Esophagus squamous epithelium (tissue), 4 donors: ENCODE data around the gene TMEM9.

Experiments used
- CTCF ChIP-seq, 6 experiments: fragments of 450-650 bp in 4 of 6; fragments of 200-600 bp in 2 of 6; sonication (generic) in 2 of 6; IDR thresholded peaks; one replicate each; pipeline ENCODE4 v1.5.1; 2016 to 2019; ENCODE audit warnings: antibody characterized with exemption in 6 of 6, mild to moderate bottlenecking in 4 of 6, moderate library complexity in 4 of 6
- POLR2A ChIP-seq, 4 donors: fragments of 450-650 bp; IDR thresholded peaks; one replicate each; pipeline ENCODE4 v1.6.1; 2017; ENCODE audit warnings: antibody characterized with exemption in 4 of 4, mild to moderate bottlenecking in 4 of 4, moderate library complexity in 3 of 4

DNA sequence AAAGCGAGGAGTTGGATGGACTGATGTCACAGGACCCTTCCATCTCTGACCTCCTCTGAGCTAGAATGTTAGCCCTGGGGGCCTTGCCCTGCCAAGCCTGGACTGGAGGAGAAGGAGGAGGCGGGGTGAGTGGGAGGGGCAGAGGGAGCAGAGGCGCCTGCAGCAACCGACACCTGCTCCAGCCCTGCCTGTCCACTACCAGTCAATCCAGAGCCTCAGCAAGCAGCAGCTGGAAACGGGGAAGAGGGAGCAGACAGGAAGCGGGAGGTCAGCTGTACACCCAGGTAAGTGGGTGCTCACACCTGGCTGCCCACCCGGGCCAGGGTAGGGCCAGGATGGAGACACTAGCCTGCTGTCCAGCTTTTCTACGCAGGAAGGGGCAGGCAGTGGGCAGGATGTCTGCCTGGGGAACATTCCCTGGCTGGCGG, 36.4 kb upstream of the TMEM9 start, which contains the start of gene IGFN1:
- TF ChIP-seq CTCF (IDR thresholded peaks at IDR 0.05) (no peak), POLR2A (IDR thresholded peaks at IDR 0.05) (no peak)
